ENCODE data around the gene PKN2.

DNA sequence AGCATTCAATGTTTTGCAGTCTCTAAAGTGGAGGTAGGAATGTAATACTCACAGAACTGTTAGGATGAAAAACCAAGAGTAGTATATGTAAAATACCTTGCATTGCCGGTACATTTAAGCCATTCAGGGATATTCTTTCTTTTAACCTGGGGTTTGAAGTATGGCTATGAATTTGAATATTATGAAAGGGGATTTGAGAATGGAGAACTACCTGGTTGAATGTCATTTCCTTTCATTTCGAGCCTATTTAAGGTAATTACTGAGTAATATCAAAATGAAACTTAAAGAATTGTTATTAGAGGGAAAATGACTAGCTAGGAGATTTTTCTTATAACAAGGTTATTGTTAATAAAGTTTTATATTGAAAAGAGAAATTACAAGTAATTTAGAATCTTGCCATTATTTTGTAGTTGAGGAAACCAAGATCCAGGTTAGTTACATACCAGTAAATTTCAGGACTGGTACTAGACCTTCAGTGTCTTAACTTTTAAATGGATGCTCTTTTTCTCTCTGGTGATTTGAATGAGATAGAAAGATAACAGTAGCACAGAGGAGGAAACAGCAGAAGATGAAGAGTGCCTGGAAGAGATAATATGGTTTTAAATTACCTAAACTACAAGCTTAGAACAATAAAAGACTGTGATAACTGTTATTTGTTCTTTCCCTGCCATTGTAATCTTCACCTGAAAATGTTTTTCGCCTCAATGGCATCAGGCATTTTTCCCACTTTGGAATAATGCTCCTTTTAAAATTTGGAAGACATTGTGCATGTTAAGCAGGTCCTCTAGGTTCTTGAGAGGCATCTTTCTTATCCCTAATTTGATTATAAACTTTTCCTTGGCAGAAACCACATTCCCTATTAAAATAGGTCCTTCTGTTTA is 103.2 kb downstream of the PKN2 start:
- TF ChIP-seq TAF1 (IDR thresholded peaks at IDR 0.05; ENCODE audit: low read depth, low read length) (no peak), POLR2A (IDR thresholded peaks at IDR 0.05; ENCODE audit: low read depth, low read length) (no peak), POLR2AphosphoS5 (IDR thresholded peaks at IDR 0.05; ENCODE audit: low read depth, low read length) (no peak), SPI1 (IDR thresholded peaks at IDR 0.05; ENCODE audit: low read depth, low read length) (no peak)

Measured in GM12891 (cell line).